Ishikawa (cell line): ENCODE measurements around the gene C10orf95.

Experiments used
- CEBPB ChIP-seq: IDR thresholded peaks from 2 replicates; pipeline ENCODE4 v1.6.1; 2012
- CREB1 ChIP-seq: IDR thresholded peaks from 2 replicates; pipeline ENCODE4 v1.6.1; 2012; ENCODE audit warnings: low read depth
- EGR1 ChIP-seq: IDR thresholded peaks from 2 replicates; pipeline ENCODE4 v1.6.1; 2012
- EP300 ChIP-seq: IDR thresholded peaks from 2 replicates; pipeline ENCODE4 v1.6.1; 2012; ENCODE audit warnings: borderline replicate concordance
- FOXM1 ChIP-seq: IDR thresholded peaks from 2 replicates; pipeline ENCODE4 v1.6.1; 2012; ENCODE audit warnings: low read depth, borderline replicate concordance
- MAX ChIP-seq: IDR thresholded peaks from 2 replicates; pipeline ENCODE4 v1.6.1; 2012
- NFIC ChIP-seq: IDR thresholded peaks from 2 replicates; pipeline ENCODE4 v1.6.1; 2012
- RAD21 ChIP-seq: IDR thresholded peaks from 2 replicates; pipeline ENCODE4 v1.6.1; 2012; ENCODE audit warnings: low read depth
- TAF1 ChIP-seq: IDR thresholded peaks from 2 replicates; pipeline ENCODE4 v1.6.1; 2012; ENCODE audit warnings: low read depth, mild to moderate bottlenecking
- TCF12 ChIP-seq: IDR thresholded peaks from 2 replicates; pipeline ENCODE4 v1.6.1; 2012; ENCODE audit warnings: low read depth
- TEAD4 ChIP-seq: IDR thresholded peaks from 2 replicates; pipeline ENCODE4 v1.6.1; 2012
- USF1 ChIP-seq: IDR thresholded peaks from 2 replicates; pipeline ENCODE4 v1.6.1; 2012
- YY1 ChIP-seq: IDR thresholded peaks from 2 replicates; pipeline ENCODE4 v1.6.1; 2012; ENCODE audit warnings: low read depth
- ZBTB7A ChIP-seq: IDR thresholded peaks from 2 replicates; pipeline ENCODE4 v1.6.1; 2012; ENCODE audit warnings: low read depth
- TF ChIP-seq, protein P1 (sequence below): IDR thresholded peaks from 2 replicates; pipeline ENCODE4 v1.6.1; 2012; ENCODE audit warnings: low read depth, mild to moderate bottlenecking

C10orf95 gene

DNA sequence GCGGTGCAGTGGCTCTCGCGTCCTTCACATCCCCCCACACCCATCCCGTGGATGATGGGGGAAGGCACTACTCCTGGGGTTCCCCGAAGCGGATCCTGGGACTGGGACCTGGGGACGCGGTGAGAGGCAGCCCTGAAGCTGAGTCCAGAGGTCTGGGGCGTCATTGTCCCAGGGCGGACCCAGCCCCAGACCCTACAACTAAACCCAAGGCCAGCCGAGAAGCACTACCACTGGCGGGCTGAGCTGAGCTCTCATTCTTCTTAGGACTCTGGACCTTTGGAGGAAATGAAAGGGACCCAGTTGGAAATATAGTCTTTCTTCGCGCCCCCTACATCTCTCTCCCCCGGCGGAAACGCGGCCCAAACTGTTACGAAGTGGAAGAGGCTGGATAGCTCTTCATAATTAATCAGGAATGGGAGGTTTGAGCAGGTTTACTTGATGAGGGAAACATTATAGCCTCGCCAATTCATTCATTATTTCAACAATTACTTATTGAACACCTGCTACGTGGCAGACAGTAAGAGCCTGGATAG is 31.1 kb downstream of the C10orf95 start:
- TF ChIP-seq TEAD4 (no peak), FOXM1 (no peak), TCF12 (no peak), CREB1 (no peak; the same call in 1 of the 2 replicates), CEBPB (no peak), MAX (no peak), USF1 (no peak), YY1 (no peak), RAD21 (no peak), NFIC (no peak), ZBTB7A (0 out of 2 replicates have a peak, but pooled peaks have one; percentile 23), EGR1 (no peak), TAF1 (no peak), EP300 (no peak)
- TF ChIP-seq, protein P1, sequence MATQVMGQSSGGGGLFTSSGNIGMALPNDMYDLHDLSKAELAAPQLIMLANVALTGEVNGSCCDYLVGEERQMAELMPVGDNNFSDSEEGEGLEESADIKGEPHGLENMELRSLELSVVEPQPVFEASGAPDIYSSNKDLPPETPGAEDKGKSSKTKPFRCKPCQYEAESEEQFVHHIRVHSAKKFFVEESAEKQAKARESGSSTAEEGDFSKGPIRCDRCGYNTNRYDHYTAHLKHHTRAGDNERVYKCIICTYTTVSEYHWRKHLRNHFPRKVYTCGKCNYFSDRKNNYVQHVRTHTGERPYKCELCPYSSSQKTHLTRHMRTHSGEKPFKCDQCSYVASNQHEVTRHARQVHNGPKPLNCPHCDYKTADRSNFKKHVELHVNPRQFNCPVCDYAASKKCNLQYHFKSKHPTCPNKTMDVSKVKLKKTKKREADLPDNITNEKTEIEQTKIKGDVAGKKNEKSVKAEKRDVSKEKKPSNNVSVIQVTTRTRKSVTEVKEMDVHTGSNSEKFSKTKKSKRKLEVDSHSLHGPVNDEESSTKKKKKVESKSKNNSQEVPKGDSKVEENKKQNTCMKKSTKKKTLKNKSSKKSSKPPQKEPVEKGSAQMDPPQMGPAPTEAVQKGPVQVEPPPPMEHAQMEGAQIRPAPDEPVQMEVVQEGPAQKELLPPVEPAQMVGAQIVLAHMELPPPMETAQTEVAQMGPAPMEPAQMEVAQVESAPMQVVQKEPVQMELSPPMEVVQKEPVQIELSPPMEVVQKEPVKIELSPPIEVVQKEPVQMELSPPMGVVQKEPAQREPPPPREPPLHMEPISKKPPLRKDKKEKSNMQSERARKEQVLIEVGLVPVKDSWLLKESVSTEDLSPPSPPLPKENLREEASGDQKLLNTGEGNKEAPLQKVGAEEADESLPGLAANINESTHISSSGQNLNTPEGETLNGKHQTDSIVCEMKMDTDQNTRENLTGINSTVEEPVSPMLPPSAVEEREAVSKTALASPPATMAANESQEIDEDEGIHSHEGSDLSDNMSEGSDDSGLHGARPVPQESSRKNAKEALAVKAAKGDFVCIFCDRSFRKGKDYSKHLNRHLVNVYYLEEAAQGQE: peak; percentile 57; the same call in 1 of the 2 replicates

GRCh38 chr10:102419269-102420180 is 31.8 kb downstream of the C10orf95 start:
- TF ChIP-seq RAD21 (no peak), TCF12 (no peak), MAX (peak; percentile 63), TAF1 (0 out of 2 replicates have a peak, but pooled peaks have one; percentile 19), CREB1 (peak; percentile 23; the same call in 1 of the 2 replicates), YY1 (no peak), EGR1 (peak; percentile 8; the same call in 1 of the 2 replicates), USF1 (peak; percentile 64), ZBTB7A (peak; percentile 93)
- TF ChIP-seq, protein P1: peak; percentile 94

DNA sequence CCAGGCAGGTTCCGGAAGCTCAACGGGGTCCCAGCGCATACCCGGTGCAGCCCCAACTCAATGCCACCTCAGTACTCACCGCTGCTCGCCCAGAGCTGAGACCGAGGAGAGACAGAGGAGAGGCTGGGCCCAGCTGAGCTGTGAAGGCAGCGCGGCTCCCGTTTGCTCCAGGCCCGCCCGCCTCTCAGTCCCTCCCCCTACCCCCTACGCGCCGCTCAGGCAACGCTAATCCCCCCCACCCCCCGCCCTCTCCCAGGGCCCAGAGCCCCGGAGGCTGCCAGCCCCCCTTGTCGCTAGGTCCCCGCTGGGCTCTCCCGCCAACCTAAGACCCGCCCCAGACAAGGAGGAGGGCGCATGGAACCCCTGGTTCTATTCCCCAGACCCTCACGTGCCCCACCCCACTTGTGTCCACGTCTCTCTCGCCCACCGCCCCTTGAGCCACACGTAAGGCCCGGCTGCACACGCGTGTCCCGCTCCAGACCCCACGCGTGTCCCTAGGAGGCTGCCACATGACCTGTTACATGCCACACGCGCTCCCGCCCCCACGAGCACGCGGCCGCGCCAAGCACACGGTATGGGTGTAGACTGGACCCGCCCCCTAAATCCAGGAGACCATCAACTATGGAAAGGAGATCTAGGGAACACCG is 32.6 kb downstream of the C10orf95 start, which contains the start of gene PSD:
Gene PSD, minus strand, starts transcription at position 164 of the 647 bp plus-strand sequence. CDS start 1,747 bp downstream, outside the sequence.
- TF ChIP-seq USF1 (peak; percentile 19; the same call in 1 of the 2 replicates), EGR1 (0 out of 2 replicates have a peak, but pooled peaks have one; percentile 6), FOXM1 (no peak), MAX (peak; percentile 45; the same call in 1 of the 2 replicates), TAF1 (no peak)
- TF ChIP-seq, protein P1: no peak
